ENCODE data around the gene MORC1.
"Not testable (repeated sequence)": the region's sequence is repeated elsewhere in the genome, so short reads cannot be mapped to it uniquely, and the experiment has no call there.

The MORC1 gene

DNA sequence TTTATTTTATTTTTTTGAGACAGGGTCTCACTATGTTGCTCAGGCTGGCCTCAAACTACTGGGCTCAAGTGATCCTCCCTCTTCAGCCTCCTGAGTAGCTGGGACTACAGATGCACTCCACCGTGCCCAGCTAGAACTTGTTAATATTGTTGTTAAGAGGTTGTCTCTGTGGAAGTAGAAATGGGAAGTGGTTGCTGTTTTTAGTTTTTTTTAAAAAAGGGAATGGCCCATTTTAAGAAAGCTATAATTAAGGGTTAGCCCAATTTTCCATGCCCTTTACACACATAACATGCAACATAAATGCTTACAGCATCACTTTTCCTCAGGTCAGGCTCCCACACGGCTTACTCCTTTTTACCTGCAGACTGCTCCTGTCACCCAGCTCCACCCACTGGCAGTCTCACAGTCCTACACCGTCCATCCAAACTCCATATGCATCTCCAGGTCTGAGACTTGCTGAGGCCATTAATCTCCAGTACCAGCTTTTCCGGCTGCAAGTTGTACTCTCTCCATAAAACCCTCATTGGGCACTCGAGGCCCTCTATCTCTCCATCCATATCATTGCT lies 19.8 kb downstream of the MORC1 start:
- peak; percentile 4 for DNase-seq (ENCODE audit: low spot score)

DNA sequence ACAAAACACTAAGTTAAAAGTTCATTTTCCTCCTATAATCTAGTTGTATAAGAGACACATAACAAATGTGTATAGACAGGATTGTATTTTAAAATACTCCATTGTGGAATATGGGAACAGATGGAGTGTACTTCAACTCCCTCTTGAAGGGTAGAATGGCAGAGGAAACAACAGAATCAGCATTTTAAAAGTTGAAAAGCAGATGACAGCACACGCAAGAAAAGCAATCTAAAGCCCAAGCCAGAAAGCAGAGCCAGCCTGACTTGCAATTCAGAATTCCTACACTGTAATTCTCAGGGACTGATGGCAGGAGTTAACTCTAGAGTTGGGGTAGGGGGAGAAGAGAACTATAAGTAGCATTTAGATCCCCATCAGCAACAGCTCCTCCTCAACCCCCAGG lies 22.8 kb downstream of the MORC1 start:
- DNase-seq (ENCODE audit: low spot score), result no peak

DNA sequence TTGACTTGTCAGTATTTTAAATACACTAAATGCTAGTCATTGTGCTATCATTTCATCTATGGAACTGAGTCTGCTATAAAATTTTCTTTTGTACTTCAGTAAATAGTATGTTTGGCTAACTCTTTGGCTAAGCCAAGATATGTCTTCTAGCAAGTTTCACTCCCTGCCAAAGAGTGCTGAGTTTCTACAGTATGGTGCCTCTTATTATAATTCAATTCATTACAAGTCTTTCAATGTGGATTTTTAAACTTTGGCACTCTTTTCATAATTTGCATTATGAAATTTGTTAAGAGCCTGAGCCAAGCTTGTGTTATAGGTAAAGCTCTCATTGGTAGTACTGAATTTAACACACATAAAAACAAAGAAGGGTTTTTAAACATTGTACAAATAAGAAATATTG lies 24.4 kb downstream of the MORC1 start:
- DNase-seq (ENCODE audit: low spot score), result no peak

DNA sequence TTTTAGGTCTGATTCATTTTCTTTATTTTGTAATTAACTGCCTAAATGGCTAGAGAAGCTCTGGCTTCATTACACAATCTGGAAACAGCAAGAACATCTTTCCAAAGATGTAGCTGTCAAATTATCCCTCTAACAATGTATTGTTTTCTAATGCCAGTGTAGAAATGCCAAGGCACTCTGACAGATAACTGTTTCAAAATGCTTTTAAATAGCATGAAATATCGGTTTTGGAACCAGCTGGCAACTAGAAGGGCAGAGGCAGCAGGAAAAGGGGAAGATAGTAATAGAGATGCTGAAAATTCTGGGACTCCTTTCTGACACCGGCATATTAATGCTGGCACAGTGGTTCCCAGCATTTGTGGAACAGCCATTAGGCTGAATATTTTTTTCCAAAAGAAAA lies 26.1 kb downstream of the MORC1 start:
- DNase-seq (ENCODE audit: low spot score), result no peak

DNA sequence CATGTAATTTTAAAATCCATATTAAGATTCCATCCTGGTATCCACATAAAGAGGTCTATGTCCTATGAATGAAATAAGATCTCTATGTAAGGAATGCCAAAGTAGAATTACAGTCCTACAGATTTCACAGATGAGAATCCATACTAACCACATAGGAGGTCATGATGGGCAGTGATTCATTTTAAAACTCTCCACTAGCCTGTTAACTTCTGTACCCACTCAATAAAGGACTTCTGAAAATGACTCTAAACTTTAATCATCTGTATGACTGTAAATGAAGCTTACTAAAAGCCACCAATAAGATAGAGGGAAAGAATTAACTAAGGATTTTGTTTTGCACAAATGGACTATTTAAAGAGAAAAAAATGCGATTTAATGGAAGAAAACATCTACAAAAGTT lies 28.7 kb downstream of the MORC1 start:
- no peak for DNase-seq (ENCODE audit: low spot score)

DNA sequence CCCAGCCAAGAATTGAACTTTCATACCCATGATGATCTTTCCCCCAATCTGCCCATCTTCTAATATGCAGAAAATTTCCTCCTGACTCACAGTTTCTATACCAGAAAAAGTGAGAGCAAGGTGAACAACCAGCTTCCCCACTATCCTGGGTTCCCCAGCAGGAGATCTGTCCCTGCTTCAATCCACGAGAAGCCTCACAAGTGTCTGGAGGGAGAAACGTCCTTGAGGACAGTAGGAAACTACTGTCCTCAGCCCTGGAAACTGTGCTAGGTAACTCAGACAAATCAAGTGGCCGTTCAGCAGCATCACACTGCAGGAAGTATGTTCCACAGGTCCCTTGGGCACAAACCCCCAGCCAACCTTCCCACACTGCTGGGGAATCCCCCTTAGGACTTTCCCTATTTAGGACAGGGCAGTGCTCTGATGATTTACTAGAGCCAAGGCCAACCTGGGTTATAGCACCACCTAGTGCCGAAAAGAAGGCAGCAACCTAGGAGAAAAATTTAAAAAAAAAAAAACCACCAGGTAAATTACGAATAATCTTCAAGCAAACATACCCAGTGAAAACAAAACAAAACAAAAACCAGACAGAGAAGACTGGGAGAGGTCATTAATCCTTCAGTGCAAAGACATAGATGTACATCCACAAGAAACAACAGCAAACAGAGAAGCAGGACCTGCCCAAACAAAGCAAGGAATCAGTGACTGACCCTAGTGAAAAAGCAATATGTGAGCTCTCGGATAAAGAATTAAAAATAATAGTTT lies 36.0 kb downstream of the MORC1 start:
- DNase-seq (ENCODE audit: low spot score), result peak; percentile 8

DNA sequence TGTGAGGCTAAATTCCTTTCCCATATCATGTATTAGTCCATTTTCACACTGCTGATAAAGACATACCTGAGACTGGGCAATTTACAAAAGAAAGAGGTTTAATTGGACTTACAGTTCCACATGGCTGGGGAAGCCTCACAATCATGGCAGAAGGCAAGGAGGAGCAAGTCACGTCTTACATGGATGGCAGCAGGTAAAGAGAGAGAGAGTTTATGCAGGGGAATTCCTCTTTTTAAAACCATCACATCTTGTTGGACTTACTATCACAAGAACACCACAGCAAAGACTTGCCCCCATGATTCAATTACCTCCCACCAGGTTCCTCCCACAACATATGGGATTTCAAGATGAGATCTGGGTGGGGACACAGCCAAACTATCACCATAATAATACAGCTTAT lies 37.8 kb downstream of the MORC1 start:
- DNase-seq (ENCODE audit: low spot score), result not testable (repeated sequence)

DNA sequence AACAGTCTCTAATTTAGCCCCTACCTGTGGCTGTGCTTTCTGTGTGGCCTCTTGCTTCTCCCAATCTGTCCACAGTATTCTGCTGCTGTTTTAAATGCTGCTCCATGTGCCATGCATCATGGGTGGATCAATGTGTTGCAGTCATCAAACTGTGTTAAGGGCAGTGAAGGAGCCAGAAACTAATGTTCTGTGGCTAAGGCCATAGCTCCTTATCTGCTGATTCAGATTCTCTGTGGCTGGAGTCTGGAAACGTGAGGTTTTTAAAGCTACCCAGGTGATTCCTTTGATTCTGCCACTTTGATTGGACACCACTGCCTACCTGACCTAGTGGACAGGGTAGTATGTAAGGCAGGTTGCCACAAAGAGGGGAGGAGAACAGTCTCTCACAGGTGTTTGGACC lies 44.8 kb downstream of the MORC1 start:
- no peak for DNase-seq (ENCODE audit: low spot score)

DNA sequence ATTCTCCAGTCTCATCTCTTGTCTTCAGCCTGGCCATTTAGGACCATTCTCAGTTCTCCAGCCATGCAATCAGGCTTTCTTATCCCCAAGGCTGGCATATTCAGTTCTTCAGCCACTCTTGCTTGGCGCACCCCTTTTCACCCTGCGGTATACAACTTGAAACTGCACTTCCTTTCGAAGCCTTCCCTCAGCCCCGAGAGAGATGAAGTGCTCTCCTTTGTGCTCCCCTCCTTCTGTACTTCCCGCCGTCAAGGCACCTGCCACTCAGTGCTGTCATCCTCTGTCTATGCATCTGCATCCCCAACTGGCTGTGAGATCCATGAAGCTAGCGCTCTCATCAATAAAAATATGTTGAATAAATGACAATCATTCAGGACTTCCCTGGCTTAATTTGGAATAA lies 45.7 kb downstream of the MORC1 start:
- DNase-seq (ENCODE audit: low spot score), result no peak

DNA sequence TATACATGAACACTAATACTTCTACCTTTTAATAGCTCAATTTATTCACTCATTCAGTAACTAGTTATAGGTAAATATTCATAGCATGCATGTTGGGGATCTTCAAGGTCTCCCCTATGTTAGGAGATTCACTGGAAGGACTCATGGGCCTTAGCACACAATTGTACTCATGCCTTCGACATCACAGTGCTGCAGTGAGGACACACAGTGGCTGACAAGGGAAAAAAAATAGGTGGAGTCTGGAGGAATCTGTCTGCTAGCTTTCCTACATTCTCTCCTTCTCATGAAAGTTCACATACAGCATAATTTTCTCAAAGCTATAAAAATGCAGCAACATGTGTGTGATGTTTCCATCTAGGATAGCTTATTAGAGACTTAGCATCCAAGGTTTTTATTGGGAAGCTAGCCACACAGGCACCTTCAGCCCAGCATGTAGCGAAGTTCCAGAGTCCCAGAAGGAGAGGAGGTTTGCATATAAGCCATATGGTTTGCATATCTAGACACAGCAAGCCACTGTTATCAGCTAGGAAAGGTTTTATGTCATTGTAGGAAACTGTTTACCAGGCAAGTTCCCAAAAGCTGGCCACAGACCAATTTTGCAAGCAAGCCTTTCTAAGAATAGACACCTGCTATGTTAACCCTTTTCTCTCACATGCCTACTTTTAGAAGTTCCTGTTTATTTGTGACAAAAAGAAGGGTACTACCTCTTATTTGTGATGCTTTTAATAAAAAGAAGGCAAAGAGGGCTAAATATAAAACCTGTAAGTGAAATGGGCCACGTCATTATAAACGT lies 46.4 kb downstream of the MORC1 start:
- DNase-seq (ENCODE audit: low spot score), result no peak

DNA sequence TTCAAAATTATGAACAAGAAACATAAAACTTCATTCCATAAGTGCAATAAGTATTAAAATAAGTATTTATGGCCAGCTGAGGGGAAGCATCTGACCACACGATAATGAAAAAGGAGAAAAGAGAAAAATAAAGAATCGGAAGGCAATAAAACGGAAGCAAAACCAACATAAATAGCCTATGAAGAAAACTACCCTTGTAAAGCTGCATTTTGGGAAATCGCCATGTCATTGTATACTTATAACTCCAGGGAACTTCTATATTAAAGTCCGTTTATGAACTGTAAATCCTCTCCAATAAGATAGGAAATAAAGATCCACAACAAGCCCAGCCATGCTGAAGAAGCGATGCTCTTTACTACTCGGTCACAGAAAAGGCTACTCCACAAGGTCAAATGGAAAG lies 47.7 kb downstream of the MORC1 start:
- DNase-seq (ENCODE audit: low spot score), result no peak

DNA sequence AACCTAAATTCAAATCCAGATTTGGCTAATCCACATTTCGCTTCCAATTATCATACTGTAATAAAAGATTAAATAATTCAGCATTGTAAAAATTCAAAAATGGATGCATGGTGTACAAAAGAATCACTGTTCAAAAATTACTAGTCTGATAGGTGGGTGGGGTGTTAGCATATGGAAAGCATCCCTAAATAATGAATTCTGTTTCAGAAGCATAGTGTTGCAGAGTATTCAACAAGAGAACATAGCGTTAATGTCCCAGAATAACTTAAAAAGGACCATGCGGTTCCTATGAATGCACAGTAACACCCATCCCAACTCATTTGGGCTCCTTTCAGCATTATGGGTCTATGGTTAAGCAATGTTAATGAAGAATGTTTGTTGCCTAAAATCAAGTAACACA lies 51.1 kb downstream of the MORC1 start:
- no peak for DNase-seq (ENCODE audit: low spot score)

DNA sequence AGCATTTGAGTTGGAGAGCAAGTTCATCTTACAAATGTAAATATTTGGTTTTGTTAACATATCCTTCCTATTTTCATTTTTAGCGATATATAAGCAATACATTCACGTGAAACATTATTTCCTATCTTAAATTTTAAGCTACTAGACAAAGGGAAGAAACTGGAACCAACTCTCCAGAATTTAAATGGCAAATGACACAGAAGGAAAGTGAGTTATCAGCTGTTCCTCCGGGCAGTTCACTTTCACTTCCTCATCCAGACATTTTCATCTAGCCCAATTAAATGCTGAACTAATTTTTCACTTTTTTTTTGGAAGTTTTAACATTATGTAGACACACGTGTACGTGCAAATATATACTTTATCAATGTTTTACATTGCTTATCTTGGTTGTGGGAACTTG lies 58.7 kb downstream of the MORC1 start:
- no peak for DNase-seq (ENCODE audit: low spot score)

DNA sequence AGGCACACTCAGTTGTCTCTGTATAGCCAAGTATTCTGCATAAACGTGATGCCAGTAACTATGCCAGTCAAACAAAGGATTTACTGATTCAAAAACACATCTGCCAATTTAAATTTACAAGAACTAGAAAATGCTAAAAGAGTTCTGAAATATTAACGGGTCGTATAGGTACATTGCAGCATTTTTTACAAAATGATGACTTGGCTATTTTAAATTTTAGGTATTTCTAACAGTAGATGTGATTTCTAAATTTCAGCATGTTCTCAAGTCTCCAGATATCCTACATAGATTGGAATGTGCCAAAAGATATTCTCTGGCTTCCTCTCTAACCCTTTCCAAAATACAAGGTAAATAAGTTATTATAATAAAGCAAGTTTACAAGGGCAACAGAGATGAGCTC lies 60.3 kb downstream of the MORC1 start:
- no peak for DNase-seq (ENCODE audit: low spot score)

DNA sequence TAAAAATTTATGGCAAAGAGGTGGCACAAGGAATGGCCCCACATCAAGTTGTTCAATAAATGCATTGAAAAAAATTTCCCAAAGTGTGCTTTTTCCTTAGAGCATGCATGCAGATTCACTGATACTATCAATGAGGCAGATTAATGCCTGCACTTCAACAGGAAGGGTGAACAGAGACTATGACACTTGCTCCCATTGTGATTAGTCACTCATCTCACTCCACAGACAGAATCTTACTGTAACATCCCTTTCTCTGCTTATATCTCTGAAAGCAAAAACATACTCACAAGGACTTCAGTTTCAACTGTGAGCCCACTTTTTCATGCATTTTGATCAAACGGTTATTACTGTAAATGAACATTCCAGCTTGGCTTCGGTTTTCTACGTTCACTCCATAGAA lies 60.9 kb downstream of the MORC1 start:
- DNase-seq (ENCODE audit: low spot score), result no peak

DNA sequence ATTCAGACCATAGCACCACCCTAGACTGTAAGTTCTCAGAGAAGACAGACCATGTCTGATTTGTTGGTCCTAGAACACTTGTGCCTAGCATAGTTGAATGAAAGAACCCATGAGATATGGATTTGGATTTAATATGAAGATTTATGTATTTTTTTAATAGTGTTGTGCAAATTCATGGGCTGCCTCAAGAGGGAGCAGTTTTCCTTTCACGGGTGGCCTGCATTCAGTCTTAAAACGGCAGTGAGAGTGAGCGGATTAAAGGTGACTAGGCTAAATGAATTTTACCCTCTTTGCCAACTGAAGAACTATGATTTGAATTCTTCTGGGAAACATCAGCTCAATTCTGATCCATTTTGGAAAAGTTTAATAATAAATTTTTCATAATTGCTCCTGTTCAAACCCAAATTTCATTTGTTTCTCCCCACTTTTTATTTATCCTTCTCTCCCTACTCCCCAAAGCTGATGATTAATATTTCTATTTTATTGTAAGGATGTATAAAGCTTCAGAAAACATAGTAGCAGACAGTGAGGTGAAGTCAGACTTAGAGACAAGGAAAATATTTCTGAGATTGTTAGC lies 67.3 kb downstream of the MORC1 start:
- no peak for DNase-seq (ENCODE audit: low spot score)

DNA sequence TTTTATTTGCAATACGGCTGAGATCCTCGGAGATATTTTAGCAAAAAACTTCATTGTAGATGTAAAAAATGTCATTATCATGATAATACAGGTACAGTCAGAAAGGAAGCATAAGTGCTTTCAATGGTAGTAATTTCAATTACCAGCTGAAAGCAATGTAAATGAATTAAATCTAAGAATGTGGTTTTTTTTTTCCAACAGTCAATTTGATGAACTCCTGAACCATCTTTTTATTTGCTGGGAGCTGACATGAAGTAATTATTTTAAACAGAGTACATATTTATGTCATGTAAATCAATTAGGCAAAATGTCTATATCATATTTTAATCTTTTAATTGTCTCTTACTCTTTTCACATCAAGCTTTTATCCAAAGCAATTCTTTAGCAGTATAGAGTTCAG lies 70.6 kb downstream of the MORC1 start:
- DNase-seq (ENCODE audit: low spot score), result no peak

DNA sequence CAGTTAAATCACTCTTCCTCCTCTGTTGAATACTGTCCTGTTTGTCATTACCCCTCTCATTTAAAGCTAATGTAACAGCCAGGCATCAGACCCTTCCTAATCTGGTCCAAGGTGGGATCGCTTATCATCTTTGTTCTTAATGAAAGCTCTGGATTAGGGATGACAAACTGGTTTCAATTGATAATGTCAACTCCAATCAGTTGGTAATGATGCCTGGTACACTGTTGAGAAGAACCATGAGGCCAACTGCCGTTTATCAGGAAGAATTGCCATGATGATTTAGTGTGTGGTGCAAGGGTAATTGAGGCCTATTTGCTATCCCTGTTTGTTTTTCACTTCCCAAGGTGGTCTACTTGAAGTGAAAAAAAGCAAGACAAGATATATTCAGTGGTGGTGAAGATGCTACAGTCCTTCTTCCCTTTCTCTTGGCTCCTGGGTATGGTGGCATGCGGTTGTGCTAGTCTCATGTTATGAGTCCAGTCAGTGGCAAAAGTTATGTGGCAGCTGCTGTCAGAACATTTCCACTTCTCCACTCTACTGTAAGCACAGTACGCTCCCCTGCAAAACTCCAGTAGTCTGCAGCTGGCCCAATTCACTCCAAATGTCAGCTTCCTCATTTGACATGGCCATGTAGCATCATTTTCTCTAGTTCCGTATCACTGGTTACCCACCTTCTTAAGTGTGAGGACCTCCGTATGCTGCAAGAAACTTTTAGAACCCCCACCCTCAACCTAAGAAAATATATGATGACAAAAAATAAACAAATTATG lies 72.5 kb downstream of the MORC1 start:
- DNase-seq (ENCODE audit: low spot score), result no peak

DNA sequence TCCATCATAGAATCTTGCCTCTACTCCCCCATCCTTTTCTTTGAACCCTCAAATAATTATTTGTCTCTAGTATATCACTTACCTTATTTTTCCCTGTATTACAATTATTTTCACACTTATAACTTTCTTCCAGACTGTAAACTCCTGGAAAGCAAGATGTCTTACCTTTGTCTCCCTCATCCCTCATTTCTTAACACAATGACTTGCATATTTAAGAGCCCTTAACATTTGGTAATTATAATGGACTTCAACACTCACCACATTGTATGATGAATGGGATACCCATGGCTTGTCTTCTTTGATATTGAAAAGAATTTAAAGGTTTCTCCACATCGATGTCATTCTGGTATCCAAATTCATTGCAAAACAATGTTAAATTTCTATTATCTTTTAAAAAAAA lies 82.9 kb downstream of the MORC1 start:
- no peak for DNase-seq (ENCODE audit: low spot score)

DNA sequence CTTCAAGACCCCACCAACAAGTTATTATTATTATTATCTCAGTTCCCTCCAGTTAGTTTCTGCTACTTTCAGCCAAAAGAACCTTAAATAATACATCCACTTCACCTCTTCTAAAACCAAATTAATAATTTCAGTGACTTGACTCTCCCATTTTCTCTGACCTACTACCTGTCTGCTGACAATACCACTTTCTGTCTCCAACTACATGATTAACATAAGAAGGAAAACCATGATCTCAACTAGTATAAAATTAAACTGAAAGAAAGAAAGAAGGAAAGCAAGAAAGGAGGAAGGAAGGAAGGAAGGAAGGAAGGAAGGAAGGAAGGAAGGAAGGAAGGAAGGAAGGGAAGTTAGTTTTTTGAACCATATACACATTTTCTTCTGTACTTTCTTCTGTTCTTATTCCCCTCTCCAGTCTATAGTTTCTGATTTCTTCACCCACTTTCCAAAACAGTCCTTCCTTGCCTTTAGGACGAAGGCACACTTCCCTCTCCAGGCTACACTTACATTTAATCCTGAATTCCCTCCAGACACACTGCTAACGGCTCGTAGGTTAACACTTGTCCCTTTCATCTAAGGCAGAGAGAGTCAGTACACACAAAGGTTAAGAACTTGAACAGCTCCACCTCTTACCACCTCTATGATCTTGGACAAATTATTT lies 84.8 kb downstream of the MORC1 start:
- no peak for DNase-seq (ENCODE audit: low spot score)

DNA sequence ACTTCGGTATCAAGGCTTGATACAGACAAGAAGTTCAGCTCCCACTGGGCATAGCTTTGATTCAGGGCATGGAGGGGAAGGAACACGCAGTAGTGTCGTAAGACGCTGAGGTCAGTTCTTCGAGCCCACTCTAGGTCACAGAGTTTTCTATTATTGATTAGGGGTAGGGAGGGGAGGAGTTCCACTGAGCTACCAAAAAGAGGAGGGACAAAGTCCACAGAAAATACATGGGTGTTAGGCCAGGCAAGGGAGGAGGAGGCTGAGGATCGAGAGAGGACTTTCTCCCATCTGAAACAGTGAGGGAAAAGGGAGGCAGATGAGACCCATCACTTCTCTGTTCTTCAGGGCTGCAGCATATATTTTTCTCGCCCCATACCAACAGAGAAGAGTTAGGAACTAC lies 89.2 kb downstream of the MORC1 start:
- no peak for DNase-seq (ENCODE audit: low spot score)

DNA sequence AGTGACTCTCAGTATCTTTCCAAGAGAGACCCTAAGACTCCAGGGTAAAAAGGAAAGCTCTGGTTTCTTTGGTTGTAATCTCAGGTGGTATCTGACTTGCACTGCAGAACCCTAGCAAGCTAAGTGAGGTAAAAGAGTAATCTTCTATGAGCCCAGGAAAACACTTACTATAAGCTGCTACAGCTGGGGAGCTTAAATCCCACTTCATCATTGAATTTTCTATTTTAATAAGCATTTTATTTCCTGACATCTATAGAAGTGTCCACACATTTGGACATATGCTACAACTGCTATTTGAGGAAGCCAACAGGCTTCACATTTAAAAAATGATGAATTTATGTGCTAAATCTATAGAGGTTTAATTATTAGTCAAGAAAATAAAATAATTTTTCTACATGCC lies 91.1 kb downstream of the MORC1 start:
- DNase-seq (ENCODE audit: low spot score), result no peak
